ENCODE data around the gene FXYD5. TPM values are rescaled to one million over a fixed set of nuclear protein-coding genes. Genes with fewer than 3 reads are reported as not detected.

FXYD5 gene
- total RNA-seq, 2 experiments from 2014 or later = 82.1 to 147 TPM

DNA sequence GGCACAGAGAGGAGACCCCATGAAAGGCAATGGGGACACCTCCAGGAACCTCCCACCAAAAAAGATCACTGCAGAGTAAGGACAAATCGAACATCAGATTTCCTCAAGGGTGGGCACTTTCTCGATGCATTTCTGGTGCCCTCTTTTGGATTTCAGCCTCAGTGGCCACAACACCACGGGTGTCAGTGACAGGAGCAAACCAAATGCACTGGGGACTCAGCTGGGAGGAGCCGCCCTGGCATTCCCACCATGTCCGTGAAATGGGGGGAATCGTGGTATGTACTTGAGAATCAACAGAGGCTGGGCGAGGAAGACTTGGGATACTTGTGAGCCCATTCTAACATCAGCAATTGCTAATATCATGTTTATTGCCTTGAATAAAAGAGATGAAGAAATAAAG lies 57.7 kb downstream of the FXYD5 start:
- ChIA-PET POLR2A (interaction anchor here (2.5 kb wide), 1 partner anchor 71 kb away, joined by 6 read pairs; no protein-coding TSS in a partner anchor), CTCF (ENCODE audit: unreplicated experiment) (no interaction called here)
- H3K79me2 ChIP-seq (ENCODE audit: insufficient read depth, low read depth, low read length) = no peaks in the 10 kb centered on the region
- H3K27ac ChIP-seq (ENCODE audit: low read depth, low read length, poor library complexity, severe bottlenecking) = peak overlapping the region; percentile 83
- intact Hi-C loops (cut with micrococcal nuclease; ENCODE audit: unreplicated experiment) = loop anchor here (5.0 kb wide), 1 partner anchor 85 kb away; no protein-coding TSS in a partner anchor
- peak overlapping the region; percentile 73 for H2AFZ ChIP-seq (ENCODE audit: low read length)
- no peak overlapping the region for H3K4me3 ChIP-seq (ENCODE audit: low read depth, low read length, poor library complexity, severe bottlenecking)
- peaks cover 4% of the 10 kb centered on the region; the same call in 1 of the 2 replicates for H3K9me3 ChIP-seq (ENCODE audit: low read length)
- no peaks in the 10 kb centered on the region for H3K36me3 ChIP-seq (ENCODE audit: insufficient read depth, low read length)
- TF ChIP-seq EZH2phosphoT487 (IDR thresholded peaks at IDR 0.05; ENCODE audit: borderline replicate concordance, low read depth, low read length) = no peak
- TF ChIP-seq, protein P1, sequence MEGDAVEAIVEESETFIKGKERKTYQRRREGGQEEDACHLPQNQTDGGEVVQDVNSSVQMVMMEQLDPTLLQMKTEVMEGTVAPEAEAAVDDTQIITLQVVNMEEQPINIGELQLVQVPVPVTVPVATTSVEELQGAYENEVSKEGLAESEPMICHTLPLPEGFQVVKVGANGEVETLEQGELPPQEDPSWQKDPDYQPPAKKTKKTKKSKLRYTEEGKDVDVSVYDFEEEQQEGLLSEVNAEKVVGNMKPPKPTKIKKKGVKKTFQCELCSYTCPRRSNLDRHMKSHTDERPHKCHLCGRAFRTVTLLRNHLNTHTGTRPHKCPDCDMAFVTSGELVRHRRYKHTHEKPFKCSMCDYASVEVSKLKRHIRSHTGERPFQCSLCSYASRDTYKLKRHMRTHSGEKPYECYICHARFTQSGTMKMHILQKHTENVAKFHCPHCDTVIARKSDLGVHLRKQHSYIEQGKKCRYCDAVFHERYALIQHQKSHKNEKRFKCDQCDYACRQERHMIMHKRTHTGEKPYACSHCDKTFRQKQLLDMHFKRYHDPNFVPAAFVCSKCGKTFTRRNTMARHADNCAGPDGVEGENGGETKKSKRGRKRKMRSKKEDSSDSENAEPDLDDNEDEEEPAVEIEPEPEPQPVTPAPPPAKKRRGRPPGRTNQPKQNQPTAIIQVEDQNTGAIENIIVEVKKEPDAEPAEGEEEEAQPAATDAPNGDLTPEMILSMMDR (conservative IDR thresholded peaks at IDR 0.05; ENCODE audit: low read length) = peak; percentile 9; the same call in 1 of the 2 replicates
- peaks cover 87% of the 10 kb centered on the region for H3K4me1 ChIP-seq (ENCODE audit: insufficient read depth, low read length, poor library complexity, severe bottlenecking)
- no peaks in the 10 kb centered on the region for H3K9me2 ChIP-seq (ENCODE audit: insufficient read depth, low read length)
- H4K20me1 ChIP-seq (ENCODE audit: insufficient read depth, low read length) = no peaks in the 10 kb centered on the region
- no TSS peak for BruUV-seq (replicated peaks)
- DNase-seq (ENCODE audit: low spot score) = no peak
- H3K4me2 ChIP-seq (ENCODE audit: low read length) = peak overlapping the region; percentile 88

DNA sequence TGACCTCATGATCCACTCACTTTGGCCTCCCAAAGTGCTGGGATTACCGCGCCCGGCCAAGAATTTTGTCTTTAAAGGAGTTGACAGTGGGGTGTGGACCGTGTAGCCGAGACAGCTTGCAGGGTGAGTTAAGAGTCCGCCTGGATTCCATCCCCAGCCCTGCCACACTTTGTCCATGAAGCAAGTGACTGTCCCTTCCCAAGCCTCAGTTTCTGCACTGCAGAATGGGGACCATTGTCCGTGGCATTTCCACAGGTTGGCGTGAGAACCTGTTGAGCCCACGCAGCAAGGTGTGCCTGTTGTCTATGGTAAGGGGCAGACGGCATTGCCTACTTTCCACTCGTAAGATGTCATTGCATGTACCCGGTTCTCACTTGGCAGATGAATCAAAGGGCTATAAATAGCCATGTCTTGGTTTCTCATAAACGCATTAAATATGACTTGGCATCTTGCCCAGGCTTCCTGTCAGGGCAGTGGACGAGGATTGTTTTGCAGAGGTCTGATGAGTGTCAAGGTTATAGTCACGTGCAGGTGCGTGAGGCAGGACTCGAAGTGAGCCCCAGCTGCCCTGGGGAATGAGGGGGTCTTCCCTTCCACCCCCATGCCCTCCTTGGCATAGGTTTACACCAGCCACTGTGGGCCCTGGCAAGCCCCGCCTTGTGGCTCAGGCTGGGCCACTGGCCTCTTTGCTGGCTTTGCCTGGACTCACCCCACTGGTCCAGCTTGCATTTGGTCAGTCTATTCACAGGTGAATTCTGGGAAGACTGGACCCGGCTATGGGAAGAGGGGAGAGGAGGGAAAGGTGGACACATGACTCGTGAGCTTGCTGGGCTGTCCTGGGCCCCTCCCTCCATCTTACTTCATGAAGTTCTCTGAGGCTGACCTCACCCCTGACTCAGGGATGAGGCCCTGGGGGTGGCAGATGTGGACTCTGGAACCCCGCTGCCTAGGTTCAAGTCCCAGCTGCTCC lies 59.4 kb downstream of the FXYD5 start:
- Histone ChIP-seq H4K20me1 (ENCODE audit: insufficient read depth, low read length) (no peaks in the 10 kb centered on the region), H3K9me3 (ENCODE audit: low read length) (peaks cover 2% of the 10 kb centered on the region; the same call in 1 of the 2 replicates), H3K27ac (ENCODE audit: low read depth, low read length, poor library complexity, severe bottlenecking) (peak overlapping the region; percentile 83), H3K4me2 (ENCODE audit: low read length) (peak overlapping the region; percentile 88), H3K79me2 (ENCODE audit: insufficient read depth, low read depth, low read length) (no peaks in the 10 kb centered on the region), H3K4me3 (ENCODE audit: low read depth, low read length, poor library complexity, severe bottlenecking) (peak overlapping the region; percentile 38), H2AFZ (ENCODE audit: low read length) (peak overlapping the region; percentile 66; the same call in 1 of the 2 replicates), H3K9me2 (ENCODE audit: insufficient read depth, low read length) (no peaks in the 10 kb centered on the region), H3K4me1 (ENCODE audit: insufficient read depth, low read length, poor library complexity, severe bottlenecking) (peaks cover 77% of the 10 kb centered on the region), H3K36me3 (ENCODE audit: insufficient read depth, low read length) (no peaks in the 10 kb centered on the region)
- BruUV-seq (replicated peaks) = no TSS peak
- ChIA-PET CTCF (ENCODE audit: unreplicated experiment) (interaction anchor here (0.7 kb wide), 1 partner anchor 60 kb away, joined by 3 read pairs; no protein-coding TSS in a partner anchor), POLR2A (interaction anchor here (1.3 to 2.5 kb wide), 2 partner anchors 31 to 72 kb away, joined by 3 to 6 read pairs; no protein-coding TSS in a partner anchor)
- TF ChIP-seq, protein P1 (conservative IDR thresholded peaks at IDR 0.05; ENCODE audit: low read length) = no peak
- TF ChIP-seq EZH2phosphoT487 (IDR thresholded peaks at IDR 0.05; ENCODE audit: borderline replicate concordance, low read depth, low read length) = no peak
- peak; percentile 93 for DNase-seq (ENCODE audit: low spot score)
- intact Hi-C loops (cut with micrococcal nuclease; ENCODE audit: unreplicated experiment) = loop anchor here (2.0 to 5.0 kb wide), 2 partner anchors 35 to 83 kb away; partner anchors contain the start of gene LSR
